ENCODE data around the gene RND2. TPM values are rescaled to one million over a fixed set of nuclear protein-coding genes. Genes with fewer than 3 reads are reported as not detected.
A peak's percentile ranks its signal among the peaks of the same experiment; 100 is the strongest.

The RND2 gene
- total and polyA plus RNA-seq, 2 of the 13 experiments (the other 11 are each of a cell fraction or from before 2014, with no cell fraction given): 0.05 to 0.11 TPM

DNA sequence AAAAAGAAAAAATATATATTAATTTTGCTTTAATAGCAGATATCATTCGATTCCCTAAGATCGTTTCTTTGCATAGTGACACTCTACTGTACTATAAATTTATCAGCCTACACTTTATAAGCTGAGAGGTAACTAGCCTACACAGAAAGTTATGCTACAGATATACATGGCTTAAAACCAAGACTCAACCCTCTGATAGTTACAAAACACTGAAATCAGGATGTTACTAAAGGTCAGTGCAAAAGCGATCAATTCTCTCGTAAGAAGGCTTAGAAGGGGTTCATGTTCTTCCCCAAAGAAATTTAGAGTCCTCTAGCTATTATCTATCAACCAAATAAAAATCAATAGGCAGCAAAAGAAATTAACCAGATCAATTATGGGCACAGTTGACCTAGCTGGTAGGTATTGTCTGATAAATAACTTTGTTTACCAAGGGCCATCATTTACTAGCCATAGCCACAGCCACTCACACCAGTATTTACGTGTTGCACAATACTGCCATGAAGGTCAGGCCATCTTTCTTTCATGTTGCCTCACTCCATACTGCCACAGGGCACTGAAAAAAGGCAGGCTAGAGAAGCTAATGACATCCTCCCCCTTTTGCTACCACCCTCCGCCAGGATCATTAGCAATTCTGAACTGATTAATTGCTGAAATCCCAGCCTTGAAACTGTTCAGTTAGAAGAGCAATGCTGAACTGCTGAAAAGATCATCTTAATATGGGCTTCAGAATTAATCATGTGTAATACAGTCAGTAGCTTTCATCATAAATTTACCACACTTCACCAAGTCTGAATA, 43.7 kb downstream of the RND2 start (continued):
- TF ChIP-seq NFE2L1 (CRISPR knock-in tag; IDR thresholded peaks at IDR 0.05; ENCODE audit: borderline replicate concordance) (no peak), JARID2 (CRISPR knock-in tag; IDR thresholded peaks at IDR 0.05; ENCODE audit: insufficient replicate concordance) (no peak), MEF2D (CRISPR knock-in tag; IDR thresholded peaks at IDR 0.05) (peak; percentile 86), NFKB2 (CRISPR knock-in tag; IDR thresholded peaks at IDR 0.05; ENCODE audit: borderline replicate concordance) (no peak), ZNF816 (CRISPR knock-in tag; IDR thresholded peaks at IDR 0.05; ENCODE audit: borderline replicate concordance) (no peak), HCFC1 (IDR thresholded peaks at IDR 0.05; ENCODE audit: low read depth, low read length) (no peak), REPIN1 (CRISPR knock-in tag; IDR thresholded peaks at IDR 0.05; ENCODE audit: borderline replicate concordance, low read depth) (peak; percentile 92; the same call in 1 of the 2 replicates), ETV6 (CRISPR knock-in tag; conservative IDR thresholded peaks at IDR 0.05) (peak; percentile 69; the same call in 1 of the 2 replicates), HHEX (CRISPR knock-in tag; IDR thresholded peaks at IDR 0.05) (peak; percentile 86), U2AF2 (IDR thresholded peaks at IDR 0.05; ENCODE audit: low read depth, low read length) (no peak), KLF16 (CRISPR knock-in tag; IDR thresholded peaks at IDR 0.05) (peak in 1 of 2 experiments; percentile 88; a peak in 2 of 4 replicates), MAFF (IDR thresholded peaks at IDR 0.05; ENCODE audit: low read depth, low read length) (no peak), ZFP41 (CRISPR knock-in tag; IDR thresholded peaks at IDR 0.05; ENCODE audit: borderline replicate concordance) (no peak), MAF1 (CRISPR knock-in tag; IDR thresholded peaks at IDR 0.05; ENCODE audit: borderline replicate concordance) (0 out of 2 replicates have a peak, but pooled peaks have one; percentile 50), WIZ (CRISPR knock-in tag; IDR thresholded peaks at IDR 0.05) (peak; percentile 74)
- TF ChIP-seq, protein P1, sequence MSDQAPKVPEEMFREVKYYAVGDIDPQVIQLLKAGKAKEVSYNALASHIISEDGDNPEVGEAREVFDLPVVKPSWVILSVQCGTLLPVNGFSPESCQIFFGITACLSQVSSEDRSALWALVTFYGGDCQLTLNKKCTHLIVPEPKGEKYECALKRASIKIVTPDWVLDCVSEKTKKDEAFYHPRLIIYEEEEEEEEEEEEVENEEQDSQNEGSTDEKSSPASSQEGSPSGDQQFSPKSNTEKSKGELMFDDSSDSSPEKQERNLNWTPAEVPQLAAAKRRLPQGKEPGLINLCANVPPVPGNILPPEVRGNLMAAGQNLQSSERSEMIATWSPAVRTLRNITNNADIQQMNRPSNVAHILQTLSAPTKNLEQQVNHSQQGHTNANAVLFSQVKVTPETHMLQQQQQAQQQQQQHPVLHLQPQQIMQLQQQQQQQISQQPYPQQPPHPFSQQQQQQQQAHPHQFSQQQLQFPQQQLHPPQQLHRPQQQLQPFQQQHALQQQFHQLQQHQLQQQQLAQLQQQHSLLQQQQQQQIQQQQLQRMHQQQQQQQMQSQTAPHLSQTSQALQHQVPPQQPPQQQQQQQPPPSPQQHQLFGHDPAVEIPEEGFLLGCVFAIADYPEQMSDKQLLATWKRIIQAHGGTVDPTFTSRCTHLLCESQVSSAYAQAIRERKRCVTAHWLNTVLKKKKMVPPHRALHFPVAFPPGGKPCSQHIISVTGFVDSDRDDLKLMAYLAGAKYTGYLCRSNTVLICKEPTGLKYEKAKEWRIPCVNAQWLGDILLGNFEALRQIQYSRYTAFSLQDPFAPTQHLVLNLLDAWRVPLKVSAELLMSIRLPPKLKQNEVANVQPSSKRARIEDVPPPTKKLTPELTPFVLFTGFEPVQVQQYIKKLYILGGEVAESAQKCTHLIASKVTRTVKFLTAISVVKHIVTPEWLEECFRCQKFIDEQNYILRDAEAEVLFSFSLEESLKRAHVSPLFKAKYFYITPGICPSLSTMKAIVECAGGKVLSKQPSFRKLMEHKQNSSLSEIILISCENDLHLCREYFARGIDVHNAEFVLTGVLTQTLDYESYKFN (CRISPR knock-in tag; conservative IDR thresholded peaks at IDR 0.05): peak; percentile 97
- TF ChIP-seq, protein P2, sequence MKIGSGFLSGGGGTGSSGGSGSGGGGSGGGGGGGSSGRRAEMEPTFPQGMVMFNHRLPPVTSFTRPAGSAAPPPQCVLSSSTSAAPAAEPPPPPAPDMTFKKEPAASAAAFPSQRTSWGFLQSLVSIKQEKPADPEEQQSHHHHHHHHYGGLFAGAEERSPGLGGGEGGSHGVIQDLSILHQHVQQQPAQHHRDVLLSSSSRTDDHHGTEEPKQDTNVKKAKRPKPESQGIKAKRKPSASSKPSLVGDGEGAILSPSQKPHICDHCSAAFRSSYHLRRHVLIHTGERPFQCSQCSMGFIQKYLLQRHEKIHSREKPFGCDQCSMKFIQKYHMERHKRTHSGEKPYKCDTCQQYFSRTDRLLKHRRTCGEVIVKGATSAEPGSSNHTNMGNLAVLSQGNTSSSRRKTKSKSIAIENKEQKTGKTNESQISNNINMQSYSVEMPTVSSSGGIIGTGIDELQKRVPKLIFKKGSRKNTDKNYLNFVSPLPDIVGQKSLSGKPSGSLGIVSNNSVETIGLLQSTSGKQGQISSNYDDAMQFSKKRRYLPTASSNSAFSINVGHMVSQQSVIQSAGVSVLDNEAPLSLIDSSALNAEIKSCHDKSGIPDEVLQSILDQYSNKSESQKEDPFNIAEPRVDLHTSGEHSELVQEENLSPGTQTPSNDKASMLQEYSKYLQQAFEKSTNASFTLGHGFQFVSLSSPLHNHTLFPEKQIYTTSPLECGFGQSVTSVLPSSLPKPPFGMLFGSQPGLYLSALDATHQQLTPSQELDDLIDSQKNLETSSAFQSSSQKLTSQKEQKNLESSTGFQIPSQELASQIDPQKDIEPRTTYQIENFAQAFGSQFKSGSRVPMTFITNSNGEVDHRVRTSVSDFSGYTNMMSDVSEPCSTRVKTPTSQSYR (CRISPR knock-in tag; IDR thresholded peaks at IDR 0.05; ENCODE audit: borderline replicate concordance): peak; percentile 76
- TF ChIP-seq, protein P3, sequence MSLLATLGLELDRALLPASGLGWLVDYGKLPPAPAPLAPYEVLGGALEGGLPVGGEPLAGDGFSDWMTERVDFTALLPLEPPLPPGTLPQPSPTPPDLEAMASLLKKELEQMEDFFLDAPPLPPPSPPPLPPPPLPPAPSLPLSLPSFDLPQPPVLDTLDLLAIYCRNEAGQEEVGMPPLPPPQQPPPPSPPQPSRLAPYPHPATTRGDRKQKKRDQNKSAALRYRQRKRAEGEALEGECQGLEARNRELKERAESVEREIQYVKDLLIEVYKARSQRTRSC (CRISPR knock-in tag; IDR thresholded peaks at IDR 0.05; ENCODE audit: low read depth): no peak
- TF ChIP-seq, protein P4, sequence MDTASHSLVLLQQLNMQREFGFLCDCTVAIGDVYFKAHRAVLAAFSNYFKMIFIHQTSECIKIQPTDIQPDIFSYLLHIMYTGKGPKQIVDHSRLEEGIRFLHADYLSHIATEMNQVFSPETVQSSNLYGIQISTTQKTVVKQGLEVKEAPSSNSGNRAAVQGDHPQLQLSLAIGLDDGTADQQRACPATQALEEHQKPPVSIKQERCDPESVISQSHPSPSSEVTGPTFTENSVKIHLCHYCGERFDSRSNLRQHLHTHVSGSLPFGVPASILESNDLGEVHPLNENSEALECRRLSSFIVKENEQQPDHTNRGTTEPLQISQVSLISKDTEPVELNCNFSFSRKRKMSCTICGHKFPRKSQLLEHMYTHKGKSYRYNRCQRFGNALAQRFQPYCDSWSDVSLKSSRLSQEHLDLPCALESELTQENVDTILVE (CRISPR knock-in tag; IDR thresholded peaks at IDR 0.05): peak; percentile 97

All from HepG2 (cell line).